ENCODE measurements around the gene ZBTB20. TPM values are rescaled to one million over a fixed set of nuclear protein-coding genes. Genes with fewer than 3 reads are reported as not detected.

The ZBTB20 gene
- total and polyA plus RNA-seq, 7 donors = 0.40 to 74.9 (median 41.7) TPM

GRCh38 chr3:114375608-114376421 is 771.3 kb downstream of the ZBTB20 start:
- Histone ChIP-seq H3K27ac (peak overlapping the region; percentile 7), H3K4me3 (no peak overlapping the region), H3K27me3 (ENCODE audit: insufficient read depth in 3 of 3, low read length in 2 of 3) (no peaks in the 10 kb centered on the region), H3K9me3 (no peaks in the 10 kb centered on the region), H3K4me1 (peaks cover 76% of the 10 kb centered on the region), H3K36me3 (ENCODE audit: insufficient read depth in 1 of 2, low read depth in 1 of 2) (peaks cover 0 to 30% of the 10 kb centered on the region in 2 donors)
- ATAC-seq = peak in 3 of 4 donors; percentile 37 to 59 (median 49)
- 53 to 66% (median 54%) methylated on average over 9 of the region's 9 CpGs for WGBS, 3 donors
- TF ChIP-seq CTCF (IDR thresholded peaks at IDR 0.05) = no peak
- intact Hi-C loops (cut with DNase I) = loop anchor here in 1 of 2 donors (10.0 kb wide), 1 partner anchor 709 kb away; no protein-coding TSS in a partner anchor
- DNase-seq = no peak

GRCh38 chr3:114374433-114374990 is 772.6 kb downstream of the ZBTB20 start:
- DNase-seq (no peak), ATAC-seq (no peak)
- no peak overlapping the region for H3K4me3 ChIP-seq
- H3K4me1 ChIP-seq = peaks cover 73% of the 10 kb centered on the region
- no peaks in the 10 kb centered on the region for H3K9me3 ChIP-seq
- TF ChIP-seq CTCF (IDR thresholded peaks at IDR 0.05) = no peak
- H3K36me3 ChIP-seq (ENCODE audit: insufficient read depth in 1 of 2, low read depth in 1 of 2) = peaks cover 0 to 23% of the 10 kb centered on the region in 2 donors
- no peaks in the 10 kb centered on the region for H3K27me3 ChIP-seq (ENCODE audit: insufficient read depth in 3 of 3, low read length in 2 of 3)
- H3K27ac ChIP-seq = peak overlapping the region; percentile 7
- intact Hi-C loops (cut with DNase I) = loop anchor here in 1 of 2 donors (10.0 kb wide), 1 partner anchor 710 kb away; no protein-coding TSS in a partner anchor
- WGBS, 3 donors = 21 to 31% (median 26%) methylated on average over 2 of the region's 2 CpGs

- no peak overlapping the region for H3K27ac ChIP-seq
- H3K4me1 ChIP-seq = peaks cover 73% of the 10 kb centered on the region
- H3K27me3 ChIP-seq (ENCODE audit: insufficient read depth in 3 of 3, low read length in 2 of 3) = no peaks in the 10 kb centered on the region
- H3K36me3 ChIP-seq (ENCODE audit: insufficient read depth in 1 of 2, low read depth in 1 of 2) = no peaks in the 10 kb centered on the region
- TF ChIP-seq CTCF (IDR thresholded peaks at IDR 0.05) = no peak
- DNase-seq (no peak), ATAC-seq (no peak)
- 39 to 78% (median 63%) methylated on average over 2 to 3 of the region's 3 CpGs for WGBS, 3 donors
- H3K4me3 ChIP-seq = no peak overlapping the region
- intact Hi-C loops (cut with DNase I) = loop anchor here in 1 of 2 donors (10.0 kb wide), 1 partner anchor 714 kb away; no protein-coding TSS in a partner anchor
- no peaks in the 10 kb centered on the region for H3K9me3 ChIP-seq
Observed at GRCh38 chr3:114370537-114371174, 776.4 kb downstream of the ZBTB20 start.

- Histone ChIP-seq H3K36me3 (ENCODE audit: insufficient read depth in 1 of 2, low read depth in 1 of 2) (no peaks in the 10 kb centered on the region), H3K27me3 (ENCODE audit: insufficient read depth in 3 of 3, low read length in 2 of 3) (no peaks in the 10 kb centered on the region), H3K9me3 (no peaks in the 10 kb centered on the region), H3K4me1 (peaks cover 68% of the 10 kb centered on the region), H3K4me3 (no peak overlapping the region), H3K27ac (peak overlapping the region; percentile 68)
- DNase-seq (no peak), ATAC-seq (no peak)
- no peak for TF ChIP-seq CTCF (IDR thresholded peaks at IDR 0.05)
- intact Hi-C loops (cut with DNase I) = no loop called here
- WGBS, 3 donors = 73 to 86% (median 78%) methylated on average over 3 of the region's 3 CpGs
Observed at GRCh38 chr3:114365909-114366308, 781.2 kb downstream of the ZBTB20 start.

Measured in psoas muscle (tissue), 8 donors.